HepG2 (cell line): ENCODE data around the gene PFDN5. TPM values are rescaled to one million over a fixed set of nuclear protein-coding genes. Genes with fewer than 3 reads are reported as not detected.

Experiments used
- ATAC-seq: fragments of 200-7000 bp; cut with Tn5 transposase; 3 replicates; pipeline ENCODE4 v1.9.1; 2020; ENCODE audit warnings: mild to moderate bottlenecking, moderate library complexity
- BruUV-seq: library from RNA; stranded (reverse); fragments of 400-500 nt; replicated peaks from 2 replicates; lab custom pipeline; 2021; lab: Mats Ljungman, UMichigan
- CTCF ChIA-PET: fragments of 300-600 bp; formaldehyde crosslinking; extraction: SDS; loops from one replicate; lab custom pipeline; 2021; ENCODE audit warnings: low total read pairs, inconsistent platforms, low intra/inter-chr PET ratio; lab: Yijun Ruan, JAX
- POLR2A ChIA-PET: fragments of 350-600 bp; sonication (Branson Sonifier 250); formaldehyde crosslinking; loops from one replicate; lab custom pipeline; 2020; ENCODE audit warnings: antibody characterized with exemption, inconsistent platforms; lab: Yijun Ruan, JAX
- DNase-seq: peaks from one replicate; pipeline ENCODE4 v3.0.0-alpha.2; 2015; ENCODE audit warnings: low spot score
- FAIRE-seq: peaks from 3 replicates; lab custom pipeline; 2011; peaks lifted over from hg19 to GRCh38; lab: Jason Lieb, UNC
- H2AFZ ChIP-seq: one replicate; pipeline ENCODE4 v1.6.1; 2011; ENCODE audit warnings: low read length, inconsistent platforms
- H3K27ac ChIP-seq: fragments of 300-600 bp; 3 replicates; pipeline ENCODE4 v1.8.0; 2011; ENCODE audit warnings: mixed run types, mild to moderate bottlenecking, mixed read lengths, low read length, inconsistent platforms; ENCODE audit not compliant: insufficient read depth; ENCODE audit errors: extremely low read length
- H3K27me3 ChIP-seq, 2 experiments: fragments of 200-600 bp in 1 of 2; 2 replicates in 1 of 2; 3 replicates in 1 of 2; pipeline versions ENCODE4 v1.6.0 to v1.8.0; 2011; ENCODE audit warnings: low read length in 2 of 2, mild to moderate bottlenecking in 2 of 2, moderate library complexity in 2 of 2, inconsistent platforms in 1 of 2; ENCODE audit not compliant: insufficient read depth in 2 of 2, control insufficient read depth in 1 of 2
- H3K36me3 ChIP-seq, 2 experiments: fragments of 200-600 bp in 1 of 2; replicated peaks in 1 of 2; 2 replicates in 1 of 2; 3 replicates in 1 of 2; pipeline versions ENCODE4 v1.5.1 to v1.8.0; 2011; ENCODE audit warnings: low read length in 2 of 2, inconsistent platforms in 1 of 2; ENCODE audit not compliant: insufficient read depth in 2 of 2, control insufficient read depth in 1 of 2
- H3K4me1 ChIP-seq: 2 replicates; pipeline ENCODE4 v1.5.1; 2012; ENCODE audit warnings: low read length, inconsistent platforms; ENCODE audit not compliant: insufficient read depth
- H3K4me2 ChIP-seq: 2 replicates; pipeline ENCODE4 v1.6.0; 2011; ENCODE audit warnings: low read depth, low read length, inconsistent platforms
- H3K4me3 ChIP-seq, 3 experiments: fragments of 200-600 bp in 1 of 3; sonication (generic), shearing (Covaris generic) in 1 of 3; replicated peaks in 1 of 3; 2 replicates each; pipeline ENCODE4 v1.5.1; 2011 to 2016; ENCODE audit warnings: low read length in 3 of 3, inconsistent platforms in 2 of 3, low read depth in 2 of 3, mild to moderate bottlenecking in 2 of 3, control low read depth in 1 of 3, mixed read lengths in 1 of 3; ENCODE audit not compliant: insufficient read depth in 1 of 3
- H3K79me2 ChIP-seq: one replicate; pipeline ENCODE4 v1.6.1; 2011; ENCODE audit warnings: low read length, inconsistent platforms; ENCODE audit not compliant: insufficient read depth
- H3K9ac ChIP-seq: 2 replicates; pipeline ENCODE4 v1.6.0; 2011; ENCODE audit warnings: mild to moderate bottlenecking, low read depth, low read length, inconsistent platforms; ENCODE audit not compliant: insufficient read depth
- H3K9me3 ChIP-seq: 2 replicates; pipeline ENCODE4 v1.5.1; 2012; ENCODE audit warnings: mild to moderate bottlenecking, low read length
- H4K20me1 ChIP-seq: 2 replicates; pipeline ENCODE4 v1.6.0; 2011; ENCODE audit warnings: inconsistent platforms, mild to moderate bottlenecking, low read length, moderate library complexity; ENCODE audit not compliant: insufficient read depth
- ARID2 ChIP-seq: sonication (generic); formaldehyde crosslinking; IDR thresholded peaks from 2 replicates; pipeline ENCODE4 v1.8.1; 2022; ENCODE audit warnings: mild to moderate bottlenecking, missing genetic modification reagents, borderline replicate concordance
- CREB1 ChIP-seq, 2 experiments: fragments of 450-650 bp in 1 of 2; IDR thresholded peaks; 2 replicates each; pipeline ENCODE4 v1.6.1; 2016 to 2017; ENCODE audit warnings: control low read depth in 1 of 2, mild to moderate bottlenecking in 1 of 2, missing compliant biosample characterization in 1 of 2, missing genetic modification characterization in 1 of 2
- FOXJ3 ChIP-seq: sonication (generic); formaldehyde crosslinking; IDR thresholded peaks from 2 replicates; pipeline ENCODE4 v1.4.0; 2020; ENCODE audit warnings: missing genetic modification reagents, mild to moderate bottlenecking, borderline replicate concordance
- KAT7 ChIP-seq: IDR thresholded peaks from 2 replicates; pipeline ENCODE4 v1.6.1; 2018; ENCODE audit warnings: borderline replicate concordance, missing compliant biosample characterization
- KDM6A ChIP-seq: IDR thresholded peaks from 2 replicates; pipeline ENCODE4 v1.6.1; 2016; ENCODE audit warnings: low read depth
- ZC3H13 ChIP-seq: sonication (generic); formaldehyde crosslinking; IDR thresholded peaks from 2 replicates; pipeline ENCODE4 v1.8.1; 2023; ENCODE audit warnings: mild to moderate bottlenecking, missing genetic modification reagents, moderate library complexity
- ZFX ChIP-seq: sonication (generic); formaldehyde crosslinking; IDR thresholded peaks from 2 replicates; pipeline ENCODE4 v1.4.0; 2020; ENCODE audit warnings: mild to moderate bottlenecking, low read depth, missing genetic modification reagents, moderate library complexity
- ZNF605 ChIP-seq: sonication (generic); formaldehyde crosslinking; IDR thresholded peaks from 2 replicates; pipeline ENCODE4 v1.8.0; 2022; ENCODE audit warnings: mild to moderate bottlenecking, missing genetic modification reagents
- WGBS: methylation state at CpG from one replicate; pipeline ENCODE4 v1.1.6; 2017; ENCODE audit warnings: low lambda C conversion rate; 5-methylcytosine and 5-hydroxymethylcytosine counted together
- in situ Hi-C: cut with HindIII; loops from 2 replicates; pipeline ENCODE4 v1.10.0; 2017; ENCODE audit warnings: low pct_unique_long_range_greater_than_20kb; ENCODE audit not compliant: extremely low pct_ligation_motif_present
- intact Hi-C: fragments of 100-400 bp; cut with micrococcal nuclease; formaldehyde crosslinking; loops from one replicate; pipeline ENCODE4 v1.10.0; 2022; ENCODE audit not compliant: unreplicated experiment
- polyA plus RNA-seq, 8 experiments: library from polyadenylated mRNA; depleted of rRNA in 3 of 8; stranded (reverse) in 7 of 8; unstranded in 1 of 8; fragments of >200 nt; fragmentation: Illumina TruSeq in 4 of 8; extraction: Trizol in 4 of 8; gene quantifications; 2 replicates each; pipeline versions ENCODE4 v1.2.1 to v1.2.3, GENCODE V29; 2011 to 2016; ENCODE audit warnings: low read depth in 4 of 8, missing spikeins in 1 of 8, mixed read lengths in 1 of 8; ENCODE audit not compliant: insufficient read depth in 1 of 8
- total RNA-seq, 5 experiments: library from RNA; depleted of rRNA; stranded (reverse); fragments of >200 nt; fragmentation: Illumina TruSeq; extraction: Trizol; gene quantifications; 2 replicates each; pipeline ENCODE4 v1.2.3, GENCODE V29; 2016; ENCODE audit warnings: low read depth in 1 of 5

Gene PFDN5
- total and polyA plus RNA-seq, 2 of the 13 experiments (the other 11 are each of a cell fraction or from before 2014, with no cell fraction given) = 449 to 462 TPM

DNA sequence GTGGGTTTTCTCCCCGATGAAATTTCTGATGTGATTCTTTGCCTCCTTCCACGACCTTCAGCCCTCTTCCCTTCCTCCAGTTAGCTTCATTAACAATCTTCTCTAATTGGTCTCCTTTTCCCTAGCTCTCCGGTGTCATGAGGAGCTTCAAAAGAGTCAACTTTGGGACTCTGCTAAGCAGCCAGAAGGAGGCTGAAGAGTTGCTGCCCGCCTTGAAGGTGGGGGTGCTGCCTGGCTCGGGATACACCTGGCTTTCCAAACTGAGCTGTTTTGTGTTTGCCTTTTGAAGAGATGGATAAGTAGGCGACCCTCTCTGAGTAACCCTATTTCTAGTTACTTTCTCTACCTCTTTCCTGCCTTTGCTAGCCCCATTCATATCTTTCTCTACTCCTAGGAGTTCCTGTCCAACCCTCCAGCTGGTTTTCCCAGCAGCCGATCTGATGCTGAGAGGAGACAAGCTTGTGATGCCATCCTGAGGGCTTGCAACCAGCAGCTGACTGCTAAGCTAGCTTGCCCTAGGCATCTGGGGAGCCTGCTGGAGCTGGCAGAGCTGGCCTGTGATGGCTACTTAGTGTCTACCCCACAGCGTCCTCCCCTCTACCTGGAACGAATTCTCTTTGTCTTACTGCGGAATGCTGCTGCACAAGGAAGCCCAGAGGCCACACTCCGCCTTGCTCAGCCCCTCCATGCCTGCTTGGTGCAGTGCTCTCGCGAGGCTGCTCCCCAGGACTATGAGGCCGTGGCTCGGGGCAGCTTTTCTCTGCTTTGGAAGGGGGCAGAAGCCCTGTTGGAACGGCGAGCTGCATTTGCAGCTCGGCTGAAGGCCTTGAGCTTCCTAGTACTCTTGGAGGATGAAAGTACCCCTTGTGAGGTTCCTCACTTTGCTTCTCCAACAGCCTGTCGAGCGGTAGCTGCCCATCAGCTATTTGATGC lies 26.4 kb upstream of the PFDN5 start:
- intact Hi-C loops (loop anchor here (1.0 kb wide), 1 partner anchor 56 kb away; no protein-coding TSS in a partner anchor), in situ Hi-C loops (loop anchor here (5.0 kb wide), 1 partner anchor 52 kb away; no protein-coding TSS in a partner anchor)
- peaks cover 28% of the 10 kb centered on the region for H3K4me1 ChIP-seq
- H3K4me3 ChIP-seq = peak overlapping the region; percentile 77 to 96 (median 91)
- ATAC-seq (peak; percentile 44), DNase-seq (no peak), FAIRE-seq (no peak)
- no peak for TF ChIP-seq ARID2 (CRISPR knock-in tag)
- 0 out of 2 replicates have a peak, but pooled peaks have one; percentile 29 for TF ChIP-seq KAT7
- 0 out of 2 replicates have a peak, but pooled peaks have one; percentile 29 for TF ChIP-seq ZNF605 (CRISPR knock-in tag)
- H3K27ac ChIP-seq = peak overlapping the region; percentile 32
- H3K27me3 ChIP-seq = no peaks in the 10 kb centered on the region
- no peaks in the 10 kb centered on the region for H4K20me1 ChIP-seq
- TSS peak; percentile 87 for BruUV-seq
- H3K36me3 ChIP-seq = peaks cover 5 to 6% of the 10 kb centered on the region in 2 experiments; a peak in 3 of 5 replicates
- WGBS = 61% methylated on average over 19 of the region's 20 CpGs
- H3K9ac ChIP-seq = peak overlapping the region; percentile 66
- H2AFZ ChIP-seq = peak overlapping the region; percentile 32
- H3K9me3 ChIP-seq = no peaks in the 10 kb centered on the region
- H3K79me2 ChIP-seq = peaks cover 12% of the 10 kb centered on the region
- H3K4me2 ChIP-seq = peak overlapping the region; percentile 82
- ChIA-PET CTCF (interaction anchor here (0.9 kb wide), 1 partner anchor 56 kb away, joined by 5 read pairs; no protein-coding TSS in a partner anchor), POLR2A (interaction anchor here (1.0 to 2.7 kb wide), 5 partner anchors 10 to 52 kb away, joined by 3 to 12 read pairs (median 3); partner anchors contain the start of genes AAAS, MYG1 and PFDN5)

DNA sequence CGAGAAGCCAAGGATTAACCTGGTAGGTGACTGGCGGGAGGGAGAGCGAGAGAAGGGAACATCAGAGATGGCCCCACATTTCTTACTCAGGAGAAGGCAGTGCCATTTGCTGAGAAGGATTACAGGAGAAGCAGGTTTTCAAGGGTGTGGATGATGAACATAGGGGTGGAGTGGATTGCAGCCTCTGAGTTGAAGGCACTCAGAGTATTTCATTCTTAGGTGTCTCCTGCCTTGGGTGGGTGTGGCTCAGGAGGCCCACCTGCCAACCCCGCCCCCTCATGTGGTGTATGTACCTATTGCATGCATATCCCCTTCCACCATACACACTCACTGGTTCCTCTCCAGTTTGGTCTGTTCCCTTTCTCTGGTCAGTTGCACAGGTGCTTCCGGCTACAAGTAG lies 20.9 kb upstream of the PFDN5 start:
- Histone ChIP-seq H3K4me3 (no peak overlapping the region), H3K27me3 (no peaks in the 10 kb centered on the region; a peak in 1 of 5 replicates), H2AFZ (no peak overlapping the region), H3K4me2 (no peak overlapping the region), H3K36me3 (peaks cover 13 to 32% of the 10 kb centered on the region in 2 experiments; a peak in 4 of 5 replicates), H4K20me1 (no peaks in the 10 kb centered on the region), H3K79me2 (peaks cover 6% of the 10 kb centered on the region), H3K9me3 (no peaks in the 10 kb centered on the region), H3K4me1 (peaks cover 21% of the 10 kb centered on the region), H3K27ac (no peak overlapping the region), H3K9ac (no peak overlapping the region)
- FAIRE-seq = no peak
- intact Hi-C loops = no loop called here
- POLR2A ChIA-PET = no interaction called here
- no TSS peak for BruUV-seq
- CTCF ChIA-PET = no interaction called here
- TF ChIP-seq CREB1 (IDR thresholded peaks at IDR 0.05) (no peak), CREB1 (CRISPR knock-in tag; IDR thresholded peaks at IDR 0.05) (no peak), FOXJ3 (CRISPR knock-in tag) (no peak), ZC3H13 (CRISPR knock-in tag) (no peak), ZFX (CRISPR knock-in tag) (no peak), KDM6A (CRISPR knock-in tag) (no peak)
- no peak for ATAC-seq
- no peak for DNase-seq
- WGBS = 94% methylated on average over 5 of the region's 5 CpGs
- in situ Hi-C loops = no loop called here
